Astrocyte (in vitro differentiated cells and primary cell): ENCODE results near the gene NSF. TPM values are rescaled to one million over a fixed set of nuclear protein-coding genes. Genes with fewer than 3 reads are reported as not detected.
"Not testable (repeated sequence)": the region's sequence is repeated elsewhere in the genome, so short reads cannot be mapped to it uniquely, and the experiment has no call there.

Source experiments
- DNase-seq: peaks from one replicate; pipeline ENCODE4 v3.0.0-alpha.2; 2010; ENCODE audit warnings: low read depth
- FAIRE-seq: peaks from 2 replicates; lab custom pipeline; 2011; peaks lifted over from hg19 to GRCh38; lab: Jason Lieb, UNC
- H2AFZ ChIP-seq: 2 replicates; pipeline ENCODE4 v1.6.0; 2012; ENCODE audit warnings: low read depth, low read length, inconsistent platforms
- H3K27ac ChIP-seq: 2 replicates; pipeline ENCODE4 v1.5.1; 2011; ENCODE audit warnings: low read depth, low read length, inconsistent platforms
- H3K27me3 ChIP-seq: 2 replicates; pipeline ENCODE4 v1.6.0; 2011; ENCODE audit warnings: low read length, inconsistent platforms; ENCODE audit not compliant: insufficient read depth
- H3K36me3 ChIP-seq: 2 replicates; pipeline ENCODE4 v1.5.1; 2011; ENCODE audit warnings: low read length, inconsistent platforms; ENCODE audit not compliant: insufficient read depth
- H3K4me1 ChIP-seq: 2 replicates; pipeline ENCODE4 v1.5.1; 2011; ENCODE audit warnings: low read length, inconsistent platforms; ENCODE audit not compliant: insufficient read depth
- H3K4me2 ChIP-seq: 2 replicates; pipeline ENCODE4 v1.6.0; 2012; ENCODE audit warnings: low read length, inconsistent platforms
- H3K4me3 ChIP-seq: 2 replicates; pipeline ENCODE4 v1.5.1; 2011; ENCODE audit warnings: low read depth, mild to moderate bottlenecking, low read length, inconsistent platforms; ENCODE audit not compliant: insufficient read depth
- H3K79me2 ChIP-seq: 2 replicates; pipeline ENCODE4 v1.6.0; 2012; ENCODE audit warnings: mild to moderate bottlenecking, low read length, inconsistent platforms; ENCODE audit not compliant: insufficient read depth
- H3K9ac ChIP-seq: 2 replicates; pipeline ENCODE4 v1.6.0; 2012; ENCODE audit warnings: mild to moderate bottlenecking, low read length, inconsistent platforms
- H3K9me3 ChIP-seq: 2 replicates; pipeline ENCODE4 v1.5.1; 2012; ENCODE audit warnings: low read depth, mild to moderate bottlenecking, low read length, inconsistent platforms; ENCODE audit not compliant: insufficient read depth
- H4K20me1 ChIP-seq: 2 replicates; pipeline ENCODE4 v1.6.0; 2012; ENCODE audit warnings: low read length, inconsistent platforms; ENCODE audit not compliant: insufficient read depth
- H3K27ac Mint-ChIP-seq: one replicate; pipeline ENCODE4 v1.8.0; 2021; ENCODE audit warnings: mild to moderate bottlenecking, mixed read lengths; ENCODE audit not compliant: unreplicated experiment
- H3K27me3 Mint-ChIP-seq: one replicate; pipeline ENCODE4 v1.8.0; 2021; ENCODE audit warnings: low read depth, mixed read lengths; ENCODE audit not compliant: unreplicated experiment
- H3K36me3 Mint-ChIP-seq: one replicate; pipeline ENCODE4 v1.8.0; 2021; ENCODE audit warnings: low read depth, mixed read lengths; ENCODE audit not compliant: unreplicated experiment
- H3K4me1 Mint-ChIP-seq: one replicate; pipeline ENCODE4 v1.8.0; 2021; ENCODE audit warnings: low read depth, mixed read lengths; ENCODE audit not compliant: unreplicated experiment
- H3K4me3 Mint-ChIP-seq: one replicate; pipeline ENCODE4 v1.8.0; 2021; ENCODE audit warnings: mild to moderate bottlenecking, moderate library complexity, mixed read lengths; ENCODE audit not compliant: unreplicated experiment
- H3K9me3 Mint-ChIP-seq: one replicate; pipeline ENCODE4 v1.8.0; 2021; ENCODE audit warnings: mild to moderate bottlenecking, mixed read lengths; ENCODE audit not compliant: unreplicated experiment
- total RNA-seq: library from RNA; stranded (reverse); gene quantifications from 2 replicates; pipeline ENCODE4 v1.2.1, GENCODE V29; 2021

NSF gene
- total RNA-seq, 1 donor from 2014 or later: 83.4 TPM

DNA sequence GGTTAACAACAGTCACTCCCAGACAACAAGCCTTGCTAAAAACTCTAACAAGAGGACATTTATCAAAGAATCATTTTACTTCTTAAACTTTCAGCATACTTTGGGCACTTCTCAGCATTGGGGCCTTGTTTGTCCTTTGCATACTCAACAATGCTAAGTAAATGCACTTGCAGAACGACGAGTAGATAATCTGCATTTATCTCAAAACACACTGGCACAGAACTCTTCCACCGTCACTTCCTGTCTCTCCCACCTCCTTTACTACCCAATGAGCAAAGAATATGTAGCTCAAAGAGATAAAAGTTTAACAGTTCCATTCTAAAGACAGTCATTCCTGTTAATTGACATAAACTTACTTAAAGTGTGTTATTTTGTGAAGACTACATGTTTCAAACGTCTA is 69.2 kb downstream of the NSF start:
- H3K36me3 Mint-ChIP-seq, H3K9me3 ChIP-seq, H3K27ac ChIP-seq, H4K20me1 ChIP-seq, H3K4me3 ChIP-seq, DNase-seq, FAIRE-seq, H3K9me3 Mint-ChIP-seq, H3K79me2 ChIP-seq, H3K36me3 ChIP-seq, H2AFZ ChIP-seq, H3K4me1 Mint-ChIP-seq, H3K9ac ChIP-seq, H3K4me1 ChIP-seq, H3K4me3 Mint-ChIP-seq, H3K4me2 ChIP-seq, H3K27ac Mint-ChIP-seq, H3K27me3 Mint-ChIP-seq, H3K27me3 ChIP-seq: not testable (repeated sequence)

DNA sequence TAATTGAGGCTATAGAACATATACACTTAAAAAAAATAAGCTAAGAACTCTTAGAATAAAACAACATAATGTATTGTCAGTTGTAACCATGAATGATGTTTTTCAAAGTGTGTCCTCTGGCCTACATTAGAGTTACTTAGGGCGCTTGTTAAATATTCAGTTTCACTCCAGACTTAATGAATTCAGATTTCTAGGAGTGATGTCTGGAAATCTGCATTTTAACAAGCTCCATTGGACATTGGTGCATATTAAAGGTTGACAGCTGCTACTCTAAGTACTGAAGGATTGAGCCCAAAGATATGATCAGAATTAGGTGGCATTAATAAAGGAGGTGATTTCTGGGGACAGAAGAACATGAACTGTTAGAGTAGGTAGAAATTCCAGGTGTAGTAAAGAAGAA is 72.7 kb downstream of the NSF start:
- H3K9me3 ChIP-seq, H2AFZ ChIP-seq, H3K4me2 ChIP-seq, H3K4me1 ChIP-seq, H3K4me1 Mint-ChIP-seq, H3K4me3 Mint-ChIP-seq, H3K27me3 Mint-ChIP-seq, H3K9me3 Mint-ChIP-seq, H3K36me3 Mint-ChIP-seq, DNase-seq, H3K79me2 ChIP-seq, H3K4me3 ChIP-seq, H4K20me1 ChIP-seq, H3K27ac Mint-ChIP-seq, H3K27me3 ChIP-seq, H3K27ac ChIP-seq, H3K36me3 ChIP-seq, H3K9ac ChIP-seq: not testable (repeated sequence)
- FAIRE-seq: peak; percentile 99

DNA sequence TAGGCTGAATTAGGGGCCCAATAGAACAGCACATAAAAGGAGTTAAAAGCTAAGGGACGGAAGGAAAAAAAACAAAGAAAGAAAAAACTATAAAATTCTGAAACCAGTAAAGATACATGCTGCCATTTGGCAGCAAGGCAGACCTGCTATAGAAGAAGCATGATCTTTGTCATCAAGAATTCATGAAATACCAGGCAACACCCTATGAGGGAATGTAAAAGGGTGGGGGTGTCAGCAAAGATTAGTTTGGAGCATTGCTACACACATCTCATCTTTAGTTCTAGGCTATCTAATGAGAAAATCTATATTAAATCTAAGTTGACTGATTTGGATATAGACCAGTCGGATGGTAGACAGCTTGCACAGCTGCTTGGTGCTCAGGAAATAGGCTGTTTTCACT is 73.1 kb downstream of the NSF start:
- not testable (repeated sequence) for DNase-seq, H3K27me3 Mint-ChIP-seq, H3K4me1 ChIP-seq, H3K4me1 Mint-ChIP-seq, H3K4me3 ChIP-seq, H4K20me1 ChIP-seq, H3K9ac ChIP-seq, H3K9me3 Mint-ChIP-seq, H2AFZ ChIP-seq, H3K79me2 ChIP-seq, H3K9me3 ChIP-seq, H3K36me3 Mint-ChIP-seq, H3K27ac Mint-ChIP-seq, H3K4me3 Mint-ChIP-seq, H3K36me3 ChIP-seq, FAIRE-seq, H3K4me2 ChIP-seq, H3K27me3 ChIP-seq, H3K27ac ChIP-seq

DNA sequence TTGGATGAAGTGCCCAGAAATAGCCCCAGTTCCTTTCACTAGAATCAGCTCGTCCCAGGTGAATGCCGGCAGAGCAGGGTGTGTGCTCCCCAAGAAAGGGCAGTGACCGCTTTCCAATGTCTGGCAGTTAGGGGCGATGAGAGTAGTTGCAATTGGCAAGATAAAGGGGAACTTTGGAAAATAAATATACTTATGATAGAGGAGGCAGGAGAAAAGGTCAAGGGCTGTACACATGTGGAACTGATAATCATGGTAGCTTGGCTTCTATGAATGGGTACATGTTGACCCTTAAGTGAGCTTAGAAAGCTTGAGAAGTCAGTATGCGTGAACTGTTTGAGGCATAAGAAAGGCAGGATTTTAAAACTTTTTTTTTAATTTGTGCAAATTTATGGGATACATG is 75.5 kb downstream of the NSF start:
- H4K20me1 ChIP-seq, H3K9me3 ChIP-seq, H3K4me1 Mint-ChIP-seq, H3K36me3 ChIP-seq, H3K4me2 ChIP-seq, H3K27ac Mint-ChIP-seq, H2AFZ ChIP-seq, FAIRE-seq, H3K36me3 Mint-ChIP-seq, H3K79me2 ChIP-seq, H3K4me3 Mint-ChIP-seq, H3K9ac ChIP-seq, DNase-seq, H3K27me3 ChIP-seq, H3K27ac ChIP-seq, H3K4me3 ChIP-seq, H3K4me1 ChIP-seq, H3K27me3 Mint-ChIP-seq, H3K9me3 Mint-ChIP-seq: not testable (repeated sequence)

DNA sequence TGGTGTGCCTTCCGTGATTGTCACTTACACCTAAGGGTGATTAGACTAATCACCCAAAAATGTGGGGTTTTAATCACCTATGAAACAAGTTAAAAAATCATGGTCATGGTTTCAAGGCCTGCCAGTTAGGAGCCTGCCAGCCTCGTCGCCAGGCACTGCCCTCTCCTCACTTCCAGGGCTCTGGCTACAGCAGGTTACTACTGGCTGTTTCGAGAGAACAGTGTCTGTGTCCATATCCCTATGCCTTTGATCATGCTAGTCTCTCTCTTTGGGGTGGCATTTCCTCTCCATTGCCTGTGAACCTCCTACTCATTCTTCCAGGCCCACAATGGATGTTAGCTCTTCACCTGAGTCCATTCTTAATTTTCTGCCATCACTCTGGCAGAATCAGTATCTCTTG is 80.3 kb downstream of the NSF start:
- not testable (repeated sequence) for H3K27ac ChIP-seq, H3K4me1 Mint-ChIP-seq, H3K9ac ChIP-seq, H3K27me3 ChIP-seq, H3K4me1 ChIP-seq, H3K27ac Mint-ChIP-seq, H2AFZ ChIP-seq, H3K9me3 Mint-ChIP-seq, H3K36me3 ChIP-seq, H3K79me2 ChIP-seq, H4K20me1 ChIP-seq, H3K4me3 Mint-ChIP-seq, H3K36me3 Mint-ChIP-seq, DNase-seq, H3K9me3 ChIP-seq, H3K27me3 Mint-ChIP-seq, H3K4me2 ChIP-seq, H3K4me3 ChIP-seq
- peak; percentile 74 for FAIRE-seq

DNA sequence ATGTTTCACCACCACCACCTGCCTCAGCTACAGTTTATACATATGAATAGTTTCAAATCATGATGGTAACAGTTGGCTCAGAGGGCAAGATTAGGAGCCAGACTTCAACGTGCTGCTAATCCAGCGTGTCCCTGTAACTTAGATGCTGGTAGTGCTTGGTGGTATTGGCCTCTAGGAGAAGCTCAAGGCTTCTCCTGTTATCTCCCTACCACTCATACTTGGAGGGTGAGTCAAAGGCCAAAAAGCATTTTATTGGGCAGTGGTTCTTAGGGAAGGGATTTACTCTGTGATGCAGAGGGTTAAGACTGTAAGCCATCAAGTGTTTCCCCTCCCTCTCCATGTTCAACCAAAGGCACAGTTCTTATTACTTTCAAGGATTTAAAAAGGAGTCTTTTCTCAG is 82.3 kb downstream of the NSF start:
- not testable (repeated sequence) for H3K9ac ChIP-seq, H3K27ac Mint-ChIP-seq, H3K36me3 Mint-ChIP-seq, H3K4me1 ChIP-seq, H3K27ac ChIP-seq, H3K4me1 Mint-ChIP-seq, DNase-seq, H3K9me3 ChIP-seq, H3K27me3 Mint-ChIP-seq, H3K4me3 Mint-ChIP-seq, H3K27me3 ChIP-seq, H3K79me2 ChIP-seq, H3K36me3 ChIP-seq, H3K4me3 ChIP-seq, H3K9me3 Mint-ChIP-seq, H3K4me2 ChIP-seq, H2AFZ ChIP-seq, H4K20me1 ChIP-seq
- FAIRE-seq: peak; percentile 99
